ENCODE data around the gene SLC6A17.

DNA sequence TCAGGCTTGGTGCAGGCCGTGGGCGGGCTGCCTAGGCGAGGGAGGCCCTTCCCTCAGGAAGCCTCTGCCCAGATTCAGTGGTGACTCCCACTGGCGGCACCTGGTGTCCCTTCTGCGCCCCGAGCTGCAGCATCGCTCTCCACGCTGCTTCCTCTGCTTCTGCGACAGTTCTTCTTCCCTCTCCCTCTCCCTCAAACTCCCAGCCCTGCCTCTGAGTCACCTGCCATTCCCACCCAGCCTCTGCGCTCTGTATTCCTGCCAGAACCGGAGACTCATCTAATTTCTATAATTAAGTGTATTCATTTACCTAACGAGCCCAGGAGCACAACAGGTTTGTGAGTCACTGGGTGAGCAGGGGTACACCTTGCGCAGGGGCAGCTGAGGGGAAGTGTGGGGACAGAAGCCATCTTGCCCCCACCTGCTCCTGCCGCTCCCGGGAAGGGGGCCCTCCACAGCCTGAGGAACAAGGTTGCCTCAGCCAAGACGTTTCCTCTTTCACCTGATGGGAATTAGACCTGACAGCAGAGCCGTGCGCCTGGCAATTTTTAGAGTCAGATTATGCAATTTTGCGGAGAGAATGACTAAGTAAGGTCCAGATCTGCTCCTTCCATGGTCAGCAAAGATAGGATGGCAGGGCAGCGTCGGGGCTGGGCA is 79.2 kb downstream of the SLC6A17 start:
- TF ChIP-seq CREB1 (IDR thresholded peaks at IDR 0.05; ENCODE audit: low read depth) (no peak), CEBPB (IDR thresholded peaks at IDR 0.05) (no peak), NFIC (IDR thresholded peaks at IDR 0.05) (no peak), YY1 (IDR thresholded peaks at IDR 0.05; ENCODE audit: low read depth) (no peak), EGR1 (IDR thresholded peaks at IDR 0.05) (no peak), TAF1 (IDR thresholded peaks at IDR 0.05; ENCODE audit: low read depth) (no peak), TCF12 (IDR thresholded peaks at IDR 0.05; ENCODE audit: low read depth) (no peak)
- TF ChIP-seq, protein P1, sequence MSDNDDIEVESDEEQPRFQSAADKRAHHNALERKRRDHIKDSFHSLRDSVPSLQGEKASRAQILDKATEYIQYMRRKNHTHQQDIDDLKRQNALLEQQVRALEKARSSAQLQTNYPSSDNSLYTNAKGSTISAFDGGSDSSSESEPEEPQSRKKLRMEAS (IDR thresholded peaks at IDR 0.05) = no peak
- TF ChIP-seq, protein P2, sequence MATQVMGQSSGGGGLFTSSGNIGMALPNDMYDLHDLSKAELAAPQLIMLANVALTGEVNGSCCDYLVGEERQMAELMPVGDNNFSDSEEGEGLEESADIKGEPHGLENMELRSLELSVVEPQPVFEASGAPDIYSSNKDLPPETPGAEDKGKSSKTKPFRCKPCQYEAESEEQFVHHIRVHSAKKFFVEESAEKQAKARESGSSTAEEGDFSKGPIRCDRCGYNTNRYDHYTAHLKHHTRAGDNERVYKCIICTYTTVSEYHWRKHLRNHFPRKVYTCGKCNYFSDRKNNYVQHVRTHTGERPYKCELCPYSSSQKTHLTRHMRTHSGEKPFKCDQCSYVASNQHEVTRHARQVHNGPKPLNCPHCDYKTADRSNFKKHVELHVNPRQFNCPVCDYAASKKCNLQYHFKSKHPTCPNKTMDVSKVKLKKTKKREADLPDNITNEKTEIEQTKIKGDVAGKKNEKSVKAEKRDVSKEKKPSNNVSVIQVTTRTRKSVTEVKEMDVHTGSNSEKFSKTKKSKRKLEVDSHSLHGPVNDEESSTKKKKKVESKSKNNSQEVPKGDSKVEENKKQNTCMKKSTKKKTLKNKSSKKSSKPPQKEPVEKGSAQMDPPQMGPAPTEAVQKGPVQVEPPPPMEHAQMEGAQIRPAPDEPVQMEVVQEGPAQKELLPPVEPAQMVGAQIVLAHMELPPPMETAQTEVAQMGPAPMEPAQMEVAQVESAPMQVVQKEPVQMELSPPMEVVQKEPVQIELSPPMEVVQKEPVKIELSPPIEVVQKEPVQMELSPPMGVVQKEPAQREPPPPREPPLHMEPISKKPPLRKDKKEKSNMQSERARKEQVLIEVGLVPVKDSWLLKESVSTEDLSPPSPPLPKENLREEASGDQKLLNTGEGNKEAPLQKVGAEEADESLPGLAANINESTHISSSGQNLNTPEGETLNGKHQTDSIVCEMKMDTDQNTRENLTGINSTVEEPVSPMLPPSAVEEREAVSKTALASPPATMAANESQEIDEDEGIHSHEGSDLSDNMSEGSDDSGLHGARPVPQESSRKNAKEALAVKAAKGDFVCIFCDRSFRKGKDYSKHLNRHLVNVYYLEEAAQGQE (IDR thresholded peaks at IDR 0.05; ENCODE audit: low read depth) = no peak

Measured in Ishikawa (cell line).